GM21619 (cell line): Measurements from ENCODE around the gene CDKN2A.

ENCODE experiments used
- ATAC-seq: cut with Tn5 transposase; IDR thresholded peaks from one replicate; pipeline ENCODE4 v1.9.1; 2021; ENCODE audit not compliant: unreplicated experiment

Gene CDKN2A

DNA sequence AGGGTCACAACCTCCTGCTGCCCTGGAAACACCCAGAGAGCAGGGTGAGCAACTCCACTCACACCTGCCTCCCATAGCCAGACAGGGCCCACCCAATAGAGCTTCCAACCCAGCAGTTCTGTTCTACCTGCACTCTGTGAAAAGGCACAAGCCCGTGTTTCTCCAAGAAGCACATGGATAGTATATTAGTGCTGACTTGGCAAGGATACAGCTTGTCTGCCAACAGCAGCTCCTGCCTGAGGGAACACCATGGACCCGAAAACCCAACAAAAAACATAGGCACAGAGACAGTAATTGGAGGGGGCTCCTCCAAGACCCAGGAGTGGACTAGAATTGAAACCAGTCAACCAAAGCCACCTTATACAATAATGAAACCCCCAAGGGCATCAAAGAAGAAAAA is 48.6 kb downstream of the CDKN2A start:
- no peak for ATAC-seq

DNA sequence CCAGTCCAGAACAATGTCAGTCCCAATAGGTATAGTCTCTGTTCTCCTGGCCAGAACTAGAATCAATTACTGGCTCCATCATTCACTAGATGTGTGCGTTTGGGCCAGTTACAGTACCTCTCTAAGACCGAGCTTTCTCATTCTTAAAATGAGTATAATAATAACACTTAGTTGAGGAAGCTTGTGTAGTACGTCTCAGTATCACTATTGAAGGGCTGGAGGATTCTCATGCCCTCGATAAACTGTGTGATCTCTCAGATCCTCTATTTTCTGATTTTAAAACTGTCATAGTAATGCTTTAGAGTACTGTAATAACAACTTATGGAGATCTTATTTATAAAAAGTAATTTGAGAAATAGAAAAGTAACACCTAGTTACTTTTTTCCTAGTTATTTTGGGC is 50.7 kb downstream of the CDKN2A start:
- ATAC-seq: no peak

DNA sequence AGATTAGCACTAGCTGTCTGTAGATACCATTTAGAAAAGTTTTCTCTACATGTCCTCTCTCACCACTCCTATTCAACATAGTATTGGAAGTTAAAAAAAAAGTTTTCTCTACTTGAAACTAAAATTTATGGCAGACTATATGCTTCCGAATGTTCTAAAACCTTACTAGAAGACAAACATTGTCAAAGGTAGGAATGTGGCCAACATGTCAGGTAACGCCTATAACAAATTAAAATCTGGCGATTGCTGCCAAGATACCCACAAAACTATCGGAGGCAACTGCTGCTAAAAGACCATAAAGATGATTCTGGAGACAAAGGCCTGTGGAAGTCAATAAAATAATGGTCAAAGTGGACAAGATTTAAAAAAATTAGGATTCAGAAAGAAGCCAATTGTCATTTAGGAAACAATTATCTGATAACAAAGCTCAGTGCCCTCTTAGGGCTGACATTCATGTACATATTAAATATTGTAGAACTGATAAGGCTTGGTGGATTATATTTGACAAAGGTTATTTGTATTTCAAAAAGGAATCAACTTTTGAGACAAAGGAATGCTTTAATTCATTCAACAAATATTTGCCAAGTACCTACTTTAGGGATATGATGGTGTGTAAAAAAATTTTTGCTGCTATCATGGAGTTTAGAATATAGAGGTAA is 52.7 kb downstream of the CDKN2A start:
- ATAC-seq: no peak

- no peak for ATAC-seq
These were observed 58.0 kb downstream of the CDKN2A start for GRCh38 chr9:21936161-21936560.

DNA sequence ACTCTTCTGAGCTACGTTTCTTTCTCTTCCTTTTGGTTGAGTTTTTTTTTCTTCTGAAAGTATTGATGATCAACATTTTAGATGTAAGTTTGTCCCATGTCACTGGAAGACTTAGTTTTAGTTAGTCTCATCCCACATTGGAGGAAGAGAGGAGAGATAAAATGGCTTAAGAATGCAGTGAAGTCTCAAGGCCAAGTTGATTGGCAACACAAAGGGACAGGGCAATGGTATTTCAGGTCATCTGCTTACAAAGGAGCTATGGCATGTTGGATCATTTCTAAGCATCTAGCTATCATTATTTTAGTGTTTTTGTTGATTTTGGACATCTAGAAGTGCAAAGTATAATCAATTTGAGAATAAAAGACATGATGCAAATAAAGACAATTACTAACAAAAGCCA is 58.6 kb downstream of the CDKN2A start:
- ATAC-seq: no peak

GRCh38 chr9:21933865-21934264 is 60.3 kb downstream of the CDKN2A start:
- no peak for ATAC-seq

- ATAC-seq: no peak
These were observed 60.9 kb downstream of the CDKN2A start for GRCh38 chr9:21933281-21933680.

DNA sequence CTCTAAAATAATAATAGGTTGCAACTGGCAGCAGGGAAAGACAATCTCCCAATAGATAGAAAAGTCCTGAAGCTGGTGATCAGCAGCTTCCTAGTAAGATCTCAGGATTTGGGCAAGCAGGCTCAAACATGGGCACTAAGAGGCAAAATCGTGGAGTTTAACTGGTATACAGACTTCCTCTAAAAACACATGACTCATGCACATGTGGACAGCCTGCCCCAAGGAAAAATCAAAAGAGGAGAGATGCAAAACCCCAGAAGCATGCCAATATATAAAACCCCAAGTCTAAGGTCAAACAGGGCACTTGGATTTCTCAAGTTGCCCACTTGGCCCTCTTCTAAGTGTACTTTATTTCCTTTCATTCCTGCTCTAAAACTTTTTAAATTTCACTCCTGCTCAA is 62.8 kb downstream of the CDKN2A start:
- ATAC-seq: no peak

DNA sequence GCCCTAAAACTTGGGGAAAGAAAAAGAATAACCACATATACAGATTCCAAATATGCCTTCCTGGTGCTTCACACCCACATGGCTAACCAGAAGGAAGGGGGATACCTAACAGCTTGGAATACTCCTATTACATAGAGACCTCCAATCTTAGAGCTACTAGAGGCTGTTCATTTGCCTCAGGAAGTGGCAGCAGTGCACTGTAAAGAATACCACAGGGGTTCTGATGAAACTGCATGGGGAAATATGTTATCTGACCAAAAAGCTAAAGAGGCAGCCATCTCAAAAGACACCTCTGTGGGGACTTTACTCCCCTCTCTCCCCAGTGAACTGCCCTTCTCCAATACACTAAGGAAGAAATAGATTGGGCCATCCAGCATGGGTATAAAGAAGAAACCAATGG is 66.4 kb downstream of the CDKN2A start:
- no peak for ATAC-seq

- ATAC-seq: no peak
These were observed 70.5 kb downstream of the CDKN2A start for GRCh38 chr9:21923694-21924093.

- ATAC-seq: peak; percentile 87
These were observed 74.5 kb downstream of the CDKN2A start for GRCh38 chr9:21919377-21920362.
